ENCODE data around the gene WIF1.

WIF1 gene

DNA sequence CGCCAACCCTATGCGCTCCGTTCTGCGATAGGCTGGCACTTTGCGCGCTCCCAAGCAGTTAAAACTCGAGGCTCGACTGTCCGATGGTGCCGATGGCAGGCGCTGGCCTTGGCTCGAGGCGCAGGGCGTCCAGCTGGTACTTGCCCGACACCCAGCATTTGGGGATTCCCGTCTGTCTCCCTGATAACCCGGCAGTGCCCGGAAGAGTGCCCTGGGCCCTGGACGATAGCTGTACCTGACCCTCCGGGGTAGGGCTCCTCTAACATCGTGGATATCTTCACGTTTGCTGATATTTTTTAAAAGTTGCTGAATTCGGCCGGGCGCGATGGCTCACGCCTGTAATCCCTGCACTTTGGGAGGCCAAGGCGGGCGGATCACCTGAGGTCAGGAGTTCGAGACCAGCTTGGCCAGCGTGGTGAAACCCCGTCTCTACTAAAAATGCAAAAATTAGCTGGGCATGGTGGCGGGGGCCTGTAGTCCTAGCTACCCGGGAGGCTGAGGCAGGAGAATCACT lies 908 bp upstream of the WIF1 start:
- DNase-seq, result no peak

DNA sequence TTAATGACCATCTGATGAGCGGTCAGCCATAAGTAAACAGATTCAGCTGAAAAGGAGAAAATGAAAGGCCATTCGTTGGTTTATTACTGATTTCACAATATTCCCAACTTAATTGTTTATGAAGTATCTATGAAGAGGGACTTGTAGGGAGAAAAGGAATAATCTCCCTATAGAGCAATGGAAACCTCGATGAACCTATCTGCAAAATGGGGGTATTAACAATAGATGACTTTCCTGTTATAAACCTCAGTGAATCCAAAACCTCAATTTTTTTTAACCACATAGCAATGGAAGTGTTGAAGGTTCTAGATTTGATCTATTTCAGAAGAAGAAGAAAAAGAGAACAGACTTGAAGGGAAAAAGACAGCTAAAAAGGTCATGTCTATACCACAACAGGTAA lies 2.0 kb downstream of the WIF1 start:
- DNase-seq, result no peak

DNA sequence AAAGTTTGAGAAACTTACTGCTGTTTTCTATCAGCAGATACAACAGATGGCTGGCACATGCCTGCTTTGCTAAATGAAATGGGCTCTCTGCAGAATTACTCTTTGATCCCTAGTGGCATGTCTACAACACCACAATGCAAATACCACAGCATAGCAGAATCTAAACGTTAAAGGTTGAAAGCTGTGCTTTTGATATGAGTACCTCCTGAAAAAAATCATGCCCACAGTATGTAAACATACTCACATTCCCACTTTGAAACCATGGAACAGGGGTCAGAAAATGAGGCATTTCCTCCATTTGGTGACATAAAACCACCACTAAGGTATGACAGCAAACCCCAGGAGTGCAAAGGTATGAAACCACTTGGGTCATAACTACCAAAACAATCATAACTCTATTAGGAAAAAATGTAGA lies 7.5 kb downstream of the WIF1 start:
- DNase-seq, result no peak

GRCh38 chr12:65106948-65107347 lies 14.2 kb downstream of the WIF1 start:
- peak; percentile 25 for DNase-seq

GRCh38 chr12:65100140-65100539 lies 21.0 kb downstream of the WIF1 start:
- DNase-seq, result no peak

- DNase-seq, result no peak
These were observed 21.9 kb downstream of the WIF1 start for GRCh38 chr12:65099182-65099581.

GRCh38 chr12:65098364-65098763 lies 22.7 kb downstream of the WIF1 start:
- no peak for DNase-seq

DNA sequence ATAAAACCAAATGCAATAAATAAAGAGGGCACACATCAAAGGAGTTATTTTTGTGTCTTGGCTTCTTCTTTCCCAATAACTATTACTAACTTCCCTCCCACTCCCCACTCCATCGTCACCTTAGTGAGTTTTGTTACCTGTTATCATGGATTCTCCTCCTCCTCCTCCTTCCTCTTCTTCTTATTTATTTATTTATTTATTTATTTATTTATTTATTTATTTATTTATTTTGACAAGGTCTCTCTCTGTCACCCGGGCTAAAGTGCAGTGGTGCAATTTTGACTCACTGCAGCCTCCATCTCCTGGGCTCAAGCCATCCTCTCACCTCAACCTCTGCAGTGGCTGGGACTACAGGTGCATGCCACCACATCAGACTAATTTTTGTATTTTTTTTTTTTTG lies 26.4 kb downstream of the WIF1 start:
- DNase-seq, result no peak

GRCh38 chr12:65093606-65094005 lies 27.5 kb downstream of the WIF1 start:
- DNase-seq, result no peak

DNA sequence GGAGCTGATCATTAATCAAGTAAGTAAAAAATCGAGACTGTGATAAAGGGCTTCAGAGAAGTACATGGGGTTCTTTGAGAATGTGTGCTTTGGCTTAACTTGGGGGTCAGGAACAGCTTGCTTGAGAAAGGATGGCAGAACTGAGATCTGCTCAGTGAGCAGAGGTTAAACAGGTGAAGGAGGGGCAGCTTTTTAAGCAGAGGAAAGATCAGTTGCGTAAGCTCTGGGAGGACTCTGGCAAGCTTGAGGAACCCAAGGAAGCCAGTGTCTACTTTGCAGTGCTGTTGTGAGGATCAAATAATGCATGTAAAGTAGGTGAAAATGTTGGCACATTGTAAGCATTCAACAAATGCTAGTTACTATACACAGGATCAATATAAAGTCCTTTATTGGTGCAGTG lies 30.6 kb downstream of the WIF1 start:
- no peak for DNase-seq

- DNase-seq, result no peak
These were observed 34.9 kb downstream of the WIF1 start for GRCh38 chr12:65086236-65086635.

- no peak for DNase-seq
These were observed 36.5 kb downstream of the WIF1 start for GRCh38 chr12:65084579-65084978.

DNA sequence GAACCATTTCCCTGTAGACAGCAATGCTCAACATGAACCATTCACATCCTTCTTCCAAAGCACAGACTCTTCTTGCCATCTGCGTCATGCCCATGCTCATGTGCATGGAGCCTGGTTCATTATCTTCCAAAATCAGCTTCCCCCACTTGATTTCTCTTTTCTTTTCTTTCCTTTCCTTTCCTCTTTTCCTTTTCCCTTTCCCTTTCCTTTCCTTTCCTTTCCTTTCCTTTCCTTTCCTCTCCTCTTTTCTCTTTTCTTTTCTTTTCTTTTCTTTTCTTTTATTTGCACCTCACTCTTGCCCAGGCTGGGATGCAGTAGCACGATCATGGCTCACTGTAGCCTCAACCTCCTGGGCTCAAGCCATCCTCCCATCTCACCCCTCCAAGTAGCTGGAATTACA lies 37.5 kb downstream of the WIF1 start:
- no peak for DNase-seq

DNA sequence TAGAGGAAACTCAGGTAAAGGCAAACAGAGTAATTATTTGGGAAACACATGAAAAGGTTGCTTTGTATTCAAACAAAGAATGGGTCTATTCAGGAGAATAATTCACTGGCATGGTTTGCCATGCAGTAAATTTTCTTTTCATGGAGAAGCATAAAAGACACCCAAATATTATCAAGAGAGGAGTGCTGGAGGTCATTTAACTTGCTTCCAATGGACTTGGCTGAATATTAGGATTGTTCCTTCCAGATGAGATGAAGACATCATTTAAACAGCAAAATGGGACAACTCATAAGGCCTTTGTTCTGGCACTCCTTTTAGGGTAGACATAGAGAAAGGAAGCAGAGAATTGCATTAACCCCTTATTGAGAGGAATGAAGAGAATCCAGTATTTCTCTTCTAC lies 38.7 kb downstream of the WIF1 start:
- no peak for DNase-seq

DNA sequence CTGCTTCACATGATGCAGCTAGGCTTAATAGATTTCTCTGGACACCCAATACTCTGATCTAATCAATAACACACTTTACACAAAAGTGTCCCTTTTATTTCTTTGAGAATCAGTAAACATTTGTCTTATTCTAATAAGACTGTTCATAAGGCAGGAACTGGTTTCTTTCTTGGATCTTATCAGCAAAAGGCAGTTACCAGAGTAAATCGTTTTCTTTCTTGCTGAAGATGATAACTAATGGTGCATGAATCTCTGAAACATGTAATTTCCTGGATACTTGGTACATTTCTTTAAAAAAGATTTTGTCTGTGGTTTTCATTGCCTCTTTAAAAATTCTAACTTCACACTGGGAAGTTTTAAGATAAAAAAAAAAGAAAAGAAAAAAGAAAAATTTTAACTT lies 39.6 kb downstream of the WIF1 start:
- no peak for DNase-seq

DNA sequence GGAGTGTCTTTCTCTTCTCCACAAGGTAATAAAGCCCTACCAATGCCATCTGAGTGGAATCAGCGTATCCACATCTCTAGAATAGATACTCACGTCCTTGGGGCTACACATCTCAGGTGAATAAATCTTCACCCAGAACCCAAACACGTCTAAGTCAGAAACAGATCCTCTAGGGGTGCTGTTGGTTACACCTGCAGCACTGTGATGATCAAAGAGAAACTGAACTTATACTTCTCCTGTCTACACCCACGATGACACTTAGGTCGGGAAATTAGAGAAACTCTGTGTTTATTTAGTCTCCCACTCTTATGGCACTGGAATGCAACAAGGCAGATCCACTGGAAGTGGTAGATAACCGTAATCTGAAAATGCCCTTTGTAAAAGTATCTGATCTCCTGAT lies 46.2 kb downstream of the WIF1 start:
- no peak for DNase-seq

GRCh38 chr12:65069336-65069735 lies 51.8 kb downstream of the WIF1 start:
- DNase-seq, result no peak

GRCh38 chr12:65067383-65067782 lies 53.7 kb downstream of the WIF1 start:
- DNase-seq, result no peak

DNA sequence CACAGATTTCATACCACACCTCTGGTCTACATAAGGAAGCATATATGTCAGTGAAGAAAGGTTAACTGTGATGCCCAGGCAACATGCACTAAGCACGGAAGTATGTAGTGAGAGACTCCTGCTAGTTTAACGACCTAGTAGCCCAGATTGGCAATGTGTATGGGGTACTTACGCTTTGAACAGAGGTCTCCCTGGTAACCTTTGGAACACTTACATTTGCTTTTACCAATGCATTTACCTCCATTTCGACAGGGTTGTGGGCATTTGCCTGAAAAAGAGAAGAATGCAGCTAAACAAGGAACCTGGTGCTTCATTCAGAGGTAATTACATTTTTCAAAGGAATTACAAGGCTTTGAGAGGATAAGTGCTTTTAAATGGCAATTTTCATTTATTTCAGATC lies 65.2 kb downstream of the WIF1 start:
- DNase-seq, result no peak

DNA sequence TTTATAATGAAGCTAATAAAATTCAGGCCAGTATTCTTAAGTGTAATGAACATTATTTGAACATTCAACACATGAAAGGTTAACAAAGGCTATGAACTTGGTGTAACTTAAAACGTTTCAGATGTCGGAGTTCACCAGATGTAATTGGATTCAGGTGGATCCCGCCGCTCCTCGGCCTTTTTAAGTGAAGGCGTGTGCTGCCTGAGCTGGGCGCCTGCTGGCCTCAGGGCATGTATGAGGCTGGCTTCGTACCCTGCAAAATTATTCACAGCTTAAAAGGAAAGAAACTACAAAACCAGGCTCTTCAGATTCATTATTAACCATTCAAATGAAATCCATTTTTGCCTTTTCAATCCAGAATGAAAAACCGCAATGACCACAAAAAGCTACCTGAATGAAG lies 69.9 kb downstream of the WIF1 start:
- no peak for DNase-seq

GRCh38 chr12:65045269-65045668 lies 75.8 kb downstream of the WIF1 start:
- no peak for DNase-seq

- DNase-seq, result no peak
These were observed 81.8 kb downstream of the WIF1 start for GRCh38 chr12:65039301-65039700.

- no peak for DNase-seq
These were observed 96.0 kb downstream of the WIF1 start for GRCh38 chr12:65025136-65025535.

- no peak for DNase-seq
These were observed 97.6 kb downstream of the WIF1 start for GRCh38 chr12:65023485-65023884.

DNA sequence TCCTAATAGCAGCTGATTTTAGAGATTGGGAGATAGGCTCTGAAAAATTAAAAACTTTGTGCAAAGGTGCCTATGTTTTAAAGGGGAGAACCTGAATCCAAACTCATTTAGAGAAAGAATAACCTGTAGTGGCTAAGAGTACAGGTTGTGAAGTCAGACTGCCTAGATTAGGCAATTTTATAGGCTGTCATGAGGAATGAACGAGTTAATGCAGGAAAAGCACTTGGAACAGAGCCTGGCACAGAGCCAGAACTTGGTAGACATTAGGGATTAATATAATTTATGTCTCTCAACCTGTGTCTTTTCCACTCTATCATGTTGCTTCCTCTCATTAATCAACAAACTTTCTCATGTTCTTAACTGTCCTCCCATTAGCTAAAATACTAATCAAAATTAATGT lies 98.1 kb downstream of the WIF1 start:
- no peak for DNase-seq

DNA sequence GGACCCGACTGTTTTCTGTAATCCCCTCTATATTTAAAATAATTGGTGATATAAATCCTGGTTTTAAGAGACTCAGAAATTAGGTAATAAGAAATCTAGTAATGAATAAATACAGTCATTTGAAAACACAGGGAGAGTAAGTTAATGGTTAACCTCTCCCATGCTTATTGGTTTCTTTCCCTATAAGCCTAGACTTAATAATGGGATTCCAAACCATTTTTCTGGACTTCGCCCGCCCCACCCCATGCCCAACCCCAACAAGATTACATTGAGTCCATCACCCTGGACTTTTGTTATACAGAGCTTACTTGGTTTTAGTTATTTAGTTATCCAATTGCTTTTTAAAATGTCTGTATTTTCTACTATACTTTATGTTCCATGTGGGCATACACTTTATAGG lies 98.7 kb downstream of the WIF1 start:
- no peak for DNase-seq

Measured in suppressor macrophage treated with lipopolysaccharide for 4 hours (primary cell).